Panc1 (cell line): ENCODE measurements around the gene PCDHB10. TPM values are rescaled to one million over a fixed set of nuclear protein-coding genes. Genes with fewer than 3 reads are reported as not detected.

ENCODE experiments used
- ATAC-seq: fragments of 200-7000 bp; cut with Tn5 transposase; 2 replicates; pipeline ENCODE4 v1.9.1; 2020; ENCODE audit warnings: mild to moderate bottlenecking, moderate library complexity
- Bru-seq: library from RNA; stranded (reverse); fragments of 400-500 nt; gene quantifications from one replicate; lab custom pipeline; 2021; lab: Mats Ljungman, UMichigan
- BruChase-seq, 2 experiments: library from RNA; stranded (reverse); fragments of 400-500 nt; gene quantifications; one replicate each; lab custom pipeline; 2021; lab: Mats Ljungman, UMichigan
- BruUV-seq: library from RNA; stranded (reverse); fragments of 400-500 nt; replicated peaks from 2 replicates; lab custom pipeline; 2021; lab: Mats Ljungman, UMichigan
- CTCF ChIA-PET: fragments of 300-600 bp; sonication (Branson Sonifier 250); formaldehyde crosslinking; loops from one replicate; lab custom pipeline; 2022; ENCODE audit warnings: antibody characterized with exemption; lab: Charles Lee
- POLR2A ChIA-PET: fragments of 300-600 bp; sonication (Branson Sonifier 250); formaldehyde crosslinking; loops from one replicate; lab custom pipeline; 2022; ENCODE audit warnings: antibody characterized with exemption; lab: Charles Lee
- DNase-seq: peaks from one replicate; pipeline ENCODE4 v3.0.0-alpha.2; 2010; ENCODE audit warnings: low read depth, low spot score
- H3K27ac ChIP-seq: 2 replicates; pipeline ENCODE4 v1.5.1; 2011; ENCODE audit warnings: mild to moderate bottlenecking, low read length, inconsistent platforms
- H3K27me3 ChIP-seq: fragments of 200-500 bp; sonication (Bioruptor generic); 2 replicates; pipeline ENCODE4 v1.6.0; 2014; ENCODE audit warnings: low read length, inconsistent platforms; ENCODE audit not compliant: control insufficient read depth, insufficient read depth
- H3K36me3 ChIP-seq: fragments of 200-500 bp; sonication (Bioruptor generic); 2 replicates; pipeline ENCODE4 v1.5.1; 2014; ENCODE audit warnings: inconsistent platforms, mild to moderate bottlenecking, low read length, moderate library complexity; ENCODE audit not compliant: control insufficient read depth, insufficient read depth
- H3K4me1 ChIP-seq: 2 replicates; pipeline ENCODE4 v1.5.1; 2011; ENCODE audit warnings: inconsistent platforms, mild to moderate bottlenecking, low read length, moderate library complexity; ENCODE audit not compliant: control insufficient read depth, insufficient read depth
- H3K4me3 ChIP-seq, 2 experiments: 2 replicates each; pipeline ENCODE4 v1.5.1; 2011 to 2012; ENCODE audit warnings: low read depth in 2 of 2, low read length in 2 of 2, mild to moderate bottlenecking in 2 of 2, inconsistent platforms in 1 of 2, moderate library complexity in 1 of 2
- H3K9me3 ChIP-seq: fragments of 200-500 bp; sonication (Bioruptor generic); 2 replicates; pipeline ENCODE4 v1.5.1; 2014; ENCODE audit warnings: low read depth, mild to moderate bottlenecking, inconsistent platforms, low read length, moderate library complexity; ENCODE audit not compliant: control insufficient read depth, insufficient read depth
- CTCF ChIP-seq: fragments of 450-650 bp; IDR thresholded peaks from 2 replicates; pipeline ENCODE4 v1.5.1; 2017; ENCODE audit warnings: mild to moderate bottlenecking
- POLR2AphosphoS5 ChIP-seq: IDR thresholded peaks from 2 replicates; pipeline ENCODE4 v1.6.1; 2012; ENCODE audit warnings: mild to moderate bottlenecking, low read depth, low read length, moderate library complexity
- REST ChIP-seq, 2 experiments: IDR thresholded peaks; 2 replicates each; pipeline ENCODE4 v1.6.1; 2011 to 2012; ENCODE audit warnings: low read depth in 2 of 2, control low read depth in 1 of 2, low read length in 1 of 2, mild to moderate bottlenecking in 1 of 2, moderate library complexity in 1 of 2; ENCODE audit not compliant: insufficient read depth in 1 of 2
- SIN3A ChIP-seq: IDR thresholded peaks from 2 replicates; pipeline ENCODE4 v1.6.1; 2012; ENCODE audit warnings: low read depth, mild to moderate bottlenecking, low read length, moderate library complexity, borderline replicate concordance; ENCODE audit not compliant: insufficient read depth
- TCF7L2 ChIP-seq: IDR thresholded peaks from 2 replicates; pipeline ENCODE4 v1.6.1; 2011; ENCODE audit warnings: mild to moderate bottlenecking, low read depth, low read length, inconsistent platforms
- in situ Hi-C: cut with HindIII; loops from 2 replicates; pipeline ENCODE4 v1.10.0; 2016; ENCODE audit warnings: low sequenced_read_pairs, low pct_unique_long_range_greater_than_20kb
- intact Hi-C: fragments of 100-400 bp; cut with micrococcal nuclease; formaldehyde crosslinking; loops from one replicate; pipeline ENCODE4 v1.10.0; 2022; ENCODE audit not compliant: unreplicated experiment
- long read RNA-seq: library from polyadenylated mRNA; unstranded; transcript quantifications from one replicate; pipeline ENCODE4 v2.0.0, GENCODE V29; 2021; ENCODE audit not compliant: unreplicated experiment
- polyA plus RNA-seq: library from polyadenylated mRNA; unstranded; fragments of >200 nt; gene quantifications from one replicate; pipeline ENCODE4 v1.2.1, GENCODE V29; 2012; ENCODE audit warnings: missing spikeins; ENCODE audit not compliant: insufficient read length
- total RNA-seq: library from RNA; stranded (reverse); gene quantifications from one replicate; pipeline ENCODE4 v1.2.1, GENCODE V29; 2021; ENCODE audit not compliant: unreplicated experiment

Gene PCDHB10
- total RNA-seq (0.72 TPM), Bru-seq, nascent RNA (percentile 28 among the genes with signal in this experiment), BruChase-seq, experiment 1, labeled RNA remaining after a 2-hour chase (percentile 45 among the genes with signal in this experiment), BruChase-seq, experiment 2, labeled RNA remaining after a 6-hour chase (percentile 50 among the genes with signal in this experiment)
- 0.73 TPM for polyA plus RNA-seq
- long read RNA-seq, partial matches to known transcripts = 0 of 1 reads
- long read RNA-seq, other reads (novel, unspliced or antisense) = 0 of 1 reads

DNA sequence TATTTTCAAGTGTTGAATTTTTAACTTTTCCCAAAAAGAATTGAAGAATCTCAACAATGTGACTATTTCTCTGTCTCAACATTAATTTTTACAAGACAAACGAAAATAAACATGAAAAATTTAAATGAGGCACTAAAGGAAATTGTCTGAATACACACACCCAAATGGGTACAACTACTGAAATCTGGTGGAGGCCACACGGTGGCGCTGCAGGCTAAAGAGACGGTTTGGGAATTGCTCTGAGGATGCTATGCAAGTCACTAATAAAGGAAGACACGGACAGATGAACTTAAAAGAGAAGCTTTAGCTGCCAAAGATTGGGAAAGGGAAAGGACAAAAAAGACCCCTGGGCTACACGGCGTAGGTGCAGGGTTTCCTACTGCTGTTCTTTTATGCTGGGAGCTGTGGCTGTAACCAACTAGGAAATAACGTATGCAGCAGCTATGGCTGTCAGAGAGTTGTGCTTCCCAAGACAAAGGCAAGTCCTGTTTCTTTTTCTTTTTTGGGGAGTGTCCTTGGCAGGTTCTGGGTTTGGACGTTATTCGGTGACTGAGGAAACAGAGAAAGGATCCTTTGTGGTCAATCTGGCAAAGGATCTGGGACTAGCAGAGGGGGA is at the start of gene PCDHB10:
TSS of gene PCDHB10 (plus strand) at position 244 of the 616 bp plus-strand sequence. CDS start at position 444, 200 bp downstream.
- ChIA-PET POLR2A (no interaction called here), CTCF (interaction anchor here (0.8 to 1.0 kb wide), 2 partner anchors 14 to 31 kb away, joined by 3 to 7 read pairs; partner anchors contain the start of gene PCDHB14)
- Histone ChIP-seq H3K36me3 (no peaks in the 10 kb centered on the region), H3K27ac (no peak within 1 kb of the TSS), H3K9me3 (peaks cover 16% of the 10 kb centered on the region; the same call in 1 of the 2 replicates), H3K4me3 (peak within 1 kb of the TSS; percentile 17 to 21; a peak in 2 of 4 replicates), H3K27me3 (peaks cover 2% of the 10 kb centered on the region), H3K4me1 (no peaks in the 10 kb centered on the region)
- TF ChIP-seq REST (IDR thresholded peaks at IDR 0.05; ENCODE audit: insufficient read depth in 1 of 2, low read depth in 2 of 2, low read length in 1 of 2) (no peak), TCF7L2 (no peak), SIN3A (no peak), CTCF (peak; percentile 84)
- intact Hi-C loops (no loop called here), in situ Hi-C loops (loop anchor here (25.0 kb wide), 2 partner anchors 105 to 145 kb away; partner anchors contain the start of genes PCDHB2, PCDHGA1, PCDHGA2 and PCDHGA3)
- BruUV-seq = no TSS peak
- ATAC-seq (peak; percentile 85), DNase-seq (no peak)

DNA sequence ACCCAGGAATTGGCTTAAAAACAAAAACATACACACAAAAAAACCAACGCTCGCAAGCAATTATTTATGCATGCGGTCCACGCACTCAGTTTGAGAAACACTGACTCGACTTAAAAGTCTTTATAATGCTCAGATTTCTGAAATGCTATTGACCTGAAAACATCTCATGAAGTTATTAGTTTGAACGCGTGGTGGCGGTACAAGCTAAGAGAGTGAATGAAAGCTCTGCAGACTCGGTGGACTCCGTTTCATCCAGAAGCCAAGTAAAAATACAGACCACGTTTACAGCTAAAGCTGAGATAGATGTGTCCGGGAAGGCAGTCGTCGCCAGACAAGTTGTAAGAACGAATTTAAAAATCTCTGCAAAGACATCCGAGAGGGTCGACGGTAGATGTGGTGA is 42.3 kb upstream of the PCDHB10 start, which contains the start of gene PCDHB6:
TSS of gene PCDHB6 (plus strand) at position 246 of the 400 bp plus-strand sequence. CDS start 201 bp downstream, outside the sequence.
- H3K27me3 ChIP-seq = no peaks in the 10 kb centered on the region
- BruUV-seq = no TSS peak
- peak within 1 kb of the TSS; percentile 39 to 45 for H3K4me3 ChIP-seq
- no peak for DNase-seq
- ChIA-PET POLR2A (no interaction called here), CTCF (no interaction called here)
- no peaks in the 10 kb centered on the region for H3K4me1 ChIP-seq
- ATAC-seq = peak; percentile 87
- in situ Hi-C loops = no loop called here
- no peak within 1 kb of the TSS for H3K27ac ChIP-seq
- intact Hi-C loops = no loop called here
- H3K36me3 ChIP-seq = no peaks in the 10 kb centered on the region
- TF ChIP-seq POLR2AphosphoS5 = no peak
- TF ChIP-seq REST (IDR thresholded peaks at IDR 0.05; ENCODE audit: insufficient read depth in 1 of 2, low read depth in 2 of 2, low read length in 1 of 2) = no peak
- TF ChIP-seq CTCF = peak; percentile 69
- H3K9me3 ChIP-seq = no peaks in the 10 kb centered on the region
